Vagina (tissue), 2 donors: Measurements from ENCODE around the gene ADCY9.

Source experiments
- POLR2A ChIP-seq, 2 donors: fragments of 450-650 bp; IDR thresholded peaks; one replicate each; pipeline ENCODE4 v1.6.1; 2017; ENCODE audit warnings: antibody characterized with exemption in 2 of 2, mild to moderate bottlenecking in 2 of 2, moderate library complexity in 2 of 2
- POLR2AphosphoS5 ChIP-seq, 2 donors: sonication (generic); formaldehyde crosslinking; IDR thresholded peaks; one replicate each; pipeline ENCODE4 v1.9.0; 2017; ENCODE audit warnings: antibody characterized with exemption in 2 of 2, mild to moderate bottlenecking in 2 of 2, low read depth in 1 of 2; ENCODE audit not compliant: insufficient read depth in 1 of 2
- TF ChIP-seq, protein P1 (sequence below), 3 experiments: fragments of 450-650 bp in 2 of 3; fragments of 200-600 bp in 1 of 3; sonication (generic) in 1 of 3; IDR thresholded peaks; one replicate each; pipeline ENCODE4 v1.5.1; 2017 to 2019; ENCODE audit warnings: antibody characterized with exemption in 3 of 3, mild to moderate bottlenecking in 2 of 3, moderate library complexity in 2 of 3

GRCh38 chr16:3965781-3966582 lies 150.3 kb downstream of the ADCY9 start:
- TF ChIP-seq, protein P1, sequence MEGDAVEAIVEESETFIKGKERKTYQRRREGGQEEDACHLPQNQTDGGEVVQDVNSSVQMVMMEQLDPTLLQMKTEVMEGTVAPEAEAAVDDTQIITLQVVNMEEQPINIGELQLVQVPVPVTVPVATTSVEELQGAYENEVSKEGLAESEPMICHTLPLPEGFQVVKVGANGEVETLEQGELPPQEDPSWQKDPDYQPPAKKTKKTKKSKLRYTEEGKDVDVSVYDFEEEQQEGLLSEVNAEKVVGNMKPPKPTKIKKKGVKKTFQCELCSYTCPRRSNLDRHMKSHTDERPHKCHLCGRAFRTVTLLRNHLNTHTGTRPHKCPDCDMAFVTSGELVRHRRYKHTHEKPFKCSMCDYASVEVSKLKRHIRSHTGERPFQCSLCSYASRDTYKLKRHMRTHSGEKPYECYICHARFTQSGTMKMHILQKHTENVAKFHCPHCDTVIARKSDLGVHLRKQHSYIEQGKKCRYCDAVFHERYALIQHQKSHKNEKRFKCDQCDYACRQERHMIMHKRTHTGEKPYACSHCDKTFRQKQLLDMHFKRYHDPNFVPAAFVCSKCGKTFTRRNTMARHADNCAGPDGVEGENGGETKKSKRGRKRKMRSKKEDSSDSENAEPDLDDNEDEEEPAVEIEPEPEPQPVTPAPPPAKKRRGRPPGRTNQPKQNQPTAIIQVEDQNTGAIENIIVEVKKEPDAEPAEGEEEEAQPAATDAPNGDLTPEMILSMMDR (IDR thresholded peaks at IDR 0.05): no peak
- TF ChIP-seq POLR2AphosphoS5 (IDR thresholded peaks at IDR 0.05; ENCODE audit: insufficient read depth in 1 of 2, low read depth in 1 of 2): no peak
- no peak for TF ChIP-seq POLR2A (IDR thresholded peaks at IDR 0.05)
